NCI-H1694 treated with DMSO at 0.1 percent for 48 hours (cell line): ENCODE results near the gene ABCC8.

ENCODE experiments used
- DNase-seq: peaks from one replicate; lab custom pipeline; 2025; lab: John Stamatoyannopoulos, UW

The ABCC8 gene

DNA sequence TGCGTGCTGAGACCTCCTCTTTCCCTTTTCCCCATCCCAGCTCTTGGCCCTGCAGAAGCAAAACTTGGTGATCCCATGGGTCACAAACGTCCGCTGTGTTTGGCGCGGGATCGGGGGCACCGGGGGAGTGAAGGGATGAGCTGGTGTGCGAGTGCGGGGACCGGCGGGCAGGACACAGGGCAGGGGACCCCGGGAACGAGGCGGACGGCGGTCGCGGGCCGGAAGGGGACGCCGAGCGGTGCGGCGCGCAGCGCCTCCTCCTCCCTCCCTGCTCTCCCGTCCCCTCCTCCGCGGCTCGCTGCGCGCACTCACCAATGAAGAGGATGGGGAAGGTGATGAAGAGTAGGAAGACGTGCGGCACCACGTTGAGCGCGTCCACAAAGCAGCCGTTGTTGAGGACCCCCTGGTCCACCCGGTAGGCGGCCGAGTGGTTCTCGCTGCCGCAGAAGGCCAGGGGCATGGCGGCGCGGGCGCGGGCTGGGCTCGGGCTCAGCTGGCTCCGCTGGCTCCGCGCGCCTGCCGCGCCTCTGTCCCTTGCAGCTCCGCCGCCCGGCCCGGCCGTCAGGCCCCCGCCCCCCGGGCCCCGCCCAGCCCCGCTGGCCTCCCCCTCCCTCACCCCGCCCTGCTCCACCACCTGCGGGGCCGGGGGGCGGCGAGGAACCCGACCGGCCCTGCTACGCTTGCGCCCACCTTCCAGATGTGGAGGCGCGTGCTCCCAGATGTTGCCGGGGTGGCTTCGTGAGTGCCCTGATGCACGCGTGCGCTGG, at the start of gene ABCC8:
TSS of gene ABCC8 (minus strand) at position 529 of the 767 bp plus-strand sequence. CDS start at position 460, 69 bp downstream.
- no peak for DNase-seq

DNA sequence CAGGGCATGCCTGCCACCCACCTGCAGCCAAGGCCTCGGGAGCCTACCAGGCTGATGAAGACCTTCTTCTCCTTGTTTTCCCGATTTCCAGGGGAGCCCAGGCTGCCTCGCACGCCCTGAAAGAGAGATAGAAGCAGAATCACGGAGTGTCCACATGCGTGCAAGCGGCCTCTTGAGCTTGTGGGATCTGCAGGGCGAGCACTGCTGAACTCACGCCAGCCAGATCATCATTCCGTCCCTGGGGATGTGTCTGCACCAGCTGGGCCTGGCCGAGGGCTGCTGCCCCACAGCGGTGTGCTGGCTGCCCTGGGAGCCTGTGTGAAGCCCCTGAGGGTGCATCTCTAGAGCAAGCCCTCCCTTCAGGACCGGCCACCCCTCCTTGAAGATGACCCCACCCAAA, 49.7 kb upstream of the ABCC8 start:
- DNase-seq = no peak

DNA sequence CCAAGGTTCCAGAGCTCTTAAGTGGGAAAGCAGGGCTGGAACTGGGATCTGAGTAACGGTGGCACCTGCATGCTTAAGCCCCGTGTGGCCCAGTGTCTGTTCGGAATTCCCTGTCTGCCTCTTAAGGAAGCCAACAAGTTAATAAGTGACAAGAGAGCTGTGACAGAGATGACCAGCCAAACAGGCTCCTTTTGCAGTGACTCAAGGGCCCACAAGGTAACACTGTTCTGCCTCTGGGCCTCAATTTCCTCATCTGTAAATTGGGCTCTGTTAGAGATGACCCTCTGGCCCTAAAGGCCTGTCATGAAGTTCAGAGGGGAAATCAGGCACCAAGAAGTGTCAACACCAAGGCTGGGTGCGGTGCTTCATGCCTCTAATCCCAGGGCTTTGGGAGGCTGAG, 48.9 kb upstream of the ABCC8 start:
- DNase-seq = no peak

DNA sequence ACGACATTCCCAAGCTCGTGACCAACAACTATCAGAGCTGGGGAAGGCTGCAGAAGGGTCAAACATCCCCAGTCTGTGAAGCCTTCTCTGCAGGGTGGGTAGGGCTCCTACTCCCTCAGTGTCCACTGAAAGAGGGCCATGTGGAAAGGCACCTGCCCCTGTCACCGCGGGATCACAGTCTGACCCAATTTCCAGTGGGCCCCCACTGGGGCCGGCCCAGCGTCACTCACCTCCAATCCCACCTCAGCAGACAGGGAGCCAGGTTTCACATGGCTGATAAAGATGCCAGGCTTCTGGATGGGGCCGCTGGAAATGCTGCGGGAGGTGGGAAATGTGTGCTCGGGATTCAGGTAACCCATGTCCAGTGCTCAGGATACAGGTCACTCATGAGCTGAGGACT, 47.6 kb upstream of the ABCC8 start:
- DNase-seq = no peak

DNA sequence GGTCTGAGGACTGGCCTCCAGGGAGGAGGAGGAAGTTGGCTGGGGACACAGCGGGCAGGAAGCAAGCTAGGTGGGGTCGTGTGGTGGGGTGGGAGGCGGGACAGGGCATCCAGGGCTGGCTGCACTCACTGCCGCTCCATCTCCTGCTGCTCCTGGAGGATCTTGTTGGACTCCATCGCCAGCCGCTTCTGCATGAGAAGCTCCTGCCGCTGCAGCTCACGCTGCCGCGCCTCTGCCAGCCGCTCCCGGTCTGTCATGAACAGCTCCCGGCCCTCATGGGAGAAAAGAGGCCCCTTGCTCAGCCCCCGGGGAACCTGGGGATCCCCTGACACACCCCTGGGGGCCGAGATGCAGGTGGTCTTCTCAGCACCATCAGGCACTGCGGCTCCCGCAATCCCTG, 46.0 kb upstream of the ABCC8 start:
- no peak for DNase-seq

DNA sequence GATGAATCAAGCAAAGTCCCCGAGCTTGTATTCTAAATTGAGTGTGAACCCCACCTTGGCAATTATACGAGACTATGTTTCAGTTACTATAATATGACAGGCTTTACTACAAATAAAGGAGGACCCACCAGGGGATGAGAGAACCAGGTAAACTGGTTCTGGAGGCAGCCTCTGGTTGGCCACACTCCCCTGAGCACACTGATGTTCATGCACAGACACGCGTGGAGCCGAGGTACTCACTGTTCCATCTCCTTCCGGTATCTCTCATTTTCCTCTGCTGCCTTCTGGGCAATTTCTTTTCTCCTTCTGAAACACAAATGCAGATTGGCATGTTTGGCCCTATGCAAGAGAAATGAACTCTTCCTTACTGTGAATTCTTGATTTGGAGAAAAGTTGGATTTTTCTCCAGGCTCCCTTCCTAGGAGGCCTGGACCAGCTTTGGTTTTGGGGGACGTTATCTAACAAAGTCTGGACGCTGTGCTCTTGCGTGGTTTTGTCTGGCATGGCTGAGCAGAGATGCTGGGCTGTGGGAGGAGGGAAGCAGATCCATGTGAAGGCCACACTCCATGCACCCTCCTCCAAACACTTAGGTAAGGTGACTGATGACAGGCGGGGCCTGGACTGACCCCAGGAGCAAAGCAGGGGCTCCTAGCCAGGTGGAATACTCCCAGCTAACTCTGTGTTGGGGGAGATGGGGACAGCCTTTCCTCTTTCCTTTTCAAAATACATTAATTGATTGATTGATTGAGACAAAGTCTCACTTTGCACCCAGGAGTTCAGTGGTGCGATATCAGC, 44.7 kb upstream of the ABCC8 start:
- DNase-seq = no peak

DNA sequence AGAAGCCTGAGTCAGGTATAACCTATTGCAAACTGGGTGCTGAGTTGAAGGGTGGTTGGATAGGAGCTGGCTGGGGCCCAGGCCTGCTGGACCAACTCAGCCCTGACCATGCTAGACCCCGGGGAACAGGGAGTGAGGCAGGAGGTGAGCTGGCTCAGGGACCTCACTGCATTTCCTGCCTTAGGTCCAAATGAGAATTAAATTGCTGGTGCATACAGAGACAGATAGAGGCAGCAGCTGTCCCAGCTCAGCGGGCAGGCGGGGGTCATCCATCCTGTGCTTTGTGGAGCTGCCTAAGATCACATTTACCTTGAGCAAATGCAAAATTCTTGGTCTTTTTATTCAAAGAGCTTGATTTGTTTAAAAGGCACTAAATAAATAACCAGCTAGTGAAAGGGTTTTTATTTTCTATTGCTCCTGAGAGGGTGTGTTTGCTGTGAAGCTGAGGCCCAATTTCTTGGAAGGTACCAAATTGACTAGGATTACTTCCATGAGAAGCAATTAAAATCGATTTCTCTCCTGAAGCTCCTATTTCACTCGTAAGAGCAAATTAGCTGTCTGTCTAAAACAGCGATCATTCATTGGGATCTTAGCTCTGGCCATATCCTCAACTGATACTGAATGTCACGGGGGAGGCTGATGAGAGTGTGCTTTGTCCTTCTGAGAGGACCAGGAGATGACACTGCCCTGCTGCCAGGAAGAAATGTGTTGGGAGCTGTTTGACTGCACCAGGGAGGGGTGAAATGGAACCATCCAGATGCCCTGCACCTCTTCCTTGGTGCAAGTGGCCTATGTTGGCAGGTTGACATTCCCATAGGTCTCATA, 42.6 kb upstream of the ABCC8 start:
- no peak for DNase-seq

DNA sequence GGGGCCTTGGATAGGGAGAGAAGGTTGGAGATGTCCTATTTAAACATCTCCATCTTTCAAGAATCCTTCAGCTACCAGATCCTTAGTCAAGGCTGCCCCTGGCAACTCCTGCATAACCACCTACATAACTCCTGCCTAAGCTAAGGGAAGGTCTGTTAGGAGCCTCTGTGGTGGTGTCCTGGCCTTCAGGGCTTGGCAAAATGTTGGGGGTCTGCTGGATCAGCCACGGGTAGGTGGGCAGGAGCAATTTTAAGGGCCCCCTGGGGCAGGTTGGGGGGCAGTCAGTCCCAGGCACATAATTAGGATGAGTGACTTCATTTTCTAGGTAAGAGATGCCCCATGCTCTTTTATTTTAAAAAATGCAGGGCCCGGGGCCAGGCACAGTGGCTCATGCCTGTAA, 41.7 kb upstream of the ABCC8 start:
- no peak for DNase-seq

DNA sequence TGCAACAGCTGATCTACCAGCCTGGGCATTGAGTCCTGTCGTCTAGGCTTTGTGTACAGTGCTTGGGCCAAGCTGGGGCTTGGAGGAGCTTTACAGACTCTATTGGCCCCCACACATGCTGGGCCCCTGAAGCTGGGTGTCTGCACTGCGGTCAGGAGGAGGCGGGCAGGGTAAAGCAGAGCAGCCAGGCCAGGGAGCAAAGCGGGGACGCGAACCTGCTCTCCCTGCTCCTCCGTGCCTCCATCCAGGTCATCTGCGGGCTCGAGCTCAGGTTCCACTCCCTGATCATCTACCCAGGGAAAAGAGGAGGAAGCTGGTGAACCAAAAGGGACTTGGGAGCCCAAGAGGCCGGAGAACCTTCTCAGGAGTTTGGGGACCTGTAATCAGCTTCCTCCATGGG, 40.5 kb upstream of the ABCC8 start:
- no peak for DNase-seq

DNA sequence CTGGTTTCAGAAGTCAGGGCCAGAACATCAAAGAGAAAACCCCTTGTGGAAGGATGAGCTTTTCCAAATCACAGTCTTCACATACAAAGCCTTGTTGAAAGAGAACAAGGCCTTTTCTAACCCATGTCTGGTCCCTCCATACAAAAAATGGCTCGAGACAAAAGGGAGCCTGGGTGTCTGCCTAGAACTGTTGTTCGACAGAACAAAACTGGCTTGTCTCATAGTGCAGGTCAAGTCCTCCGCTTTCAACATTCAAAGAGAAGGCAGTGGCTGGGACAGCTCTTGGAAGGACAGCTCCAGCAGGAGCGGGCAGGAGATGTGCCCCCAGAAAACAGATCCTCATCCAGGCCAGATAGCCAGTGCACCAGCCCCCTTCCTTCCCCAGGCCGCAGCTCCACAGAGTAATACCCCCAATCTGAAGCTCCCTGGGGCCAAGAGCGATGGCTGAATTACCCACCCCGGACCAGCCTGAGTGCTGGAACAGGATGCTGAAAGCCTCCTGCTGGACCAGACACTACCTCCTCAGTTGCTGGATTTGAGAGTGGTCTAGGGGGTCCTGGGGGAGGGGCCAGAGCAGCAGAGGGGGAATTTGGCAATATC, 40.0 kb upstream of the ABCC8 start:
- no peak for DNase-seq

DNA sequence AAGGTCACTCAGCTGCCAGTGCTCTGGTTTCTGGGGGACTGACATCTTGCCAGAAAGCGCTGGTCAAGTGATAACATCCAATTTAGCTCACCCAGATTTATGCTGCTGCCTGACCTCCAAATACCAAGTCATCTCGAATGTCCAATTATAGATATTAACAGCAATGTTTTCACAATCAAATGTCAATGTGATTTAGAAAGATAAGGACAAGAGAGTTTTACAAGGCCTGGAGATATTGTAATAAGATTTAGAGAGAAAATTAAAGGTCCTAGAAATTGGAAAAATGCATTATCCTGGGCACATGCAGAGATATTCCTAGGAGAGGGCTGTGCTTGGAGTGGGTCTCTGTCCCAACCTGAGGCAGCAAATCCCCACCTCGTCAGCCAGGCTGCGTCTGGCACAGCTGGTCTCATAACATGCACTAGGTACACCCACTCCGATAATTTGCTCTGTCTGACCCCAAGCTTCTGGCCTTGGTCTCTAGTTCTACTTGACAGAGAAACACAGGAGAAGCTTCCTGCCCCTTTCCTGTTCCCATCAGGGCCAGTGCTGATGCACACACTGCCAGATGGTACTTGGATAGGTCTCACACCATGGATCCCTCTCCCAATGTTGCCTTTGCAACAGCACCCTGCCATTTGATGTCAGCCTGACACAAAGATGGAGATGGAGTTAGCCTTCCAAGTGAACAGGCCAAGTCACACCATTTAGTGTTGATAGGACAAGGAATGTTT, 39.0 kb upstream of the ABCC8 start:
- DNase-seq = no peak

DNA sequence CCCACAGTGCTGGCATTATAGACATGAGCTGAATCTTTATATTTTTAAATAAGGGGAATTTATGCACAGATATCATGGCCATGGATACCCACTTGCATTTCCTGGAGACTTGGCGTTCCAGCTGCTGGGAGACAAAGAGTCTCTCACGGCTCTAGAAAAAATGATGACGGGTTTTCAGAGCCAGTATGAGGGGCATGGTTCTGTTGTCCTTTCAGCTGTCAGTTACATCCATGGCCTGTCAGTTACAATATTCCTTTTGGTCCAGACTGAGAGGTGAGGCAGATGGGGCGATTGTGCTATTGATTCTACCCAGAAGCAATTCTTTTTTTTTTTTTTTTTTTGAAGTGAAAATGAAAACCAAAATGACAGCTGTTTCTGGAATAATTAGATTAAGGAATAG, 37.8 kb upstream of the ABCC8 start:
- no peak for DNase-seq

DNA sequence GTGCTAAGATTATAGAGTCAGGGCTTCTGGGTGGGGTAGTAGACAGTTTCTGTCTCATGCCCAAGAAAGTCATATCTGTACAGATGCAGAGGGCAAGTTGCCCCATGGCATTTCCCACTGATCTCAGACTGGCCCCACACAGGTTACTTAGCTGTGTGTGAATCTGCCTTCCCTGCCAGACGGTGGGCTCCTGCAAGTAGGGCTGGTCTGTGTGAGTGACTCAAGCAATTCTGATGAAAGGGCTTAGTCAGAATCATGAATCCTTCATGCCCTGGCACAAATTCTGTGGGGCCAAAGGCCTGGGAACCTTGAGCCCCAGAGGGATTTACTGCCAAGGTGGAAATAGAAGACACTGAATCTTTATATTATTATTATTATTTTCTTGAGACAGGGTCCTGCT, 37.2 kb upstream of the ABCC8 start:
- DNase-seq = no peak

DNA sequence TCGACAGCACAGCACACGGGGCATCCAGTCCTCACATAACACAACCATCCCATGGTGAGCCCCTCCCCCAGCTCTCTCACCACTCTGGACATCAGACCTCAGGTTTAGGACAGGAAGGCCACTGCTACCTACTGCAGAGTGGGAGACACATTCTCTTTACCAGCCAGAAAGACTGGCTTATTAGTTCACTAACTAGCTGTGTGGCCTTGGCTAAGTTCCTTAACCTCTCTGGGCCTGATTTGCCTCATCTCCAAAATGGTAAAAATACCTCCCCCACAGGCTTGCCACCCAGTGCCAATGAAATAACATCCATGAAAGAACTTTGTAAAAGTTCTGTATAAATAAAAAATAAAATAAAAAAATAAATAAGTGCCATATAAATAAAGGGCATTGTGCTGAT, 35.5 kb upstream of the ABCC8 start:
- no peak for DNase-seq

DNA sequence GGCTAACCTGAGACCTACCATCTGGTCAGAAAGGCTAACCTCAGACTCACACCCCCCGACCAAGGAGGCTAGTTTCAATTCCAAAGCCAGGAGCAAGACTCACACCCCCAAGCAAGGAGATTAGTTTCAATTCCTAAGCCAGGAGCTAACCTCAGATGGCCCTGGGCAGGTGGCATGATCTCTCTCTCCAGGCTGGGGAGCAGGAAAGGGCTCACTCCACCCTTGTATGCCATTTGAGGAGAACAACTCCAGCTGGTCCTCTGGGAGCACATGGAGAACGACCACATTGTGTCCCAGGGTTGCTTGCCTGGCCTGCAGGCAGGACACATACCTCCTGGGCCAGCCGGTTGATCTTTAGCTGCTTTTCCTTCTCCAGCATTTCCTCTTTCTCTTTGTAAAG, 34.9 kb upstream of the ABCC8 start:
- no peak for DNase-seq

DNA sequence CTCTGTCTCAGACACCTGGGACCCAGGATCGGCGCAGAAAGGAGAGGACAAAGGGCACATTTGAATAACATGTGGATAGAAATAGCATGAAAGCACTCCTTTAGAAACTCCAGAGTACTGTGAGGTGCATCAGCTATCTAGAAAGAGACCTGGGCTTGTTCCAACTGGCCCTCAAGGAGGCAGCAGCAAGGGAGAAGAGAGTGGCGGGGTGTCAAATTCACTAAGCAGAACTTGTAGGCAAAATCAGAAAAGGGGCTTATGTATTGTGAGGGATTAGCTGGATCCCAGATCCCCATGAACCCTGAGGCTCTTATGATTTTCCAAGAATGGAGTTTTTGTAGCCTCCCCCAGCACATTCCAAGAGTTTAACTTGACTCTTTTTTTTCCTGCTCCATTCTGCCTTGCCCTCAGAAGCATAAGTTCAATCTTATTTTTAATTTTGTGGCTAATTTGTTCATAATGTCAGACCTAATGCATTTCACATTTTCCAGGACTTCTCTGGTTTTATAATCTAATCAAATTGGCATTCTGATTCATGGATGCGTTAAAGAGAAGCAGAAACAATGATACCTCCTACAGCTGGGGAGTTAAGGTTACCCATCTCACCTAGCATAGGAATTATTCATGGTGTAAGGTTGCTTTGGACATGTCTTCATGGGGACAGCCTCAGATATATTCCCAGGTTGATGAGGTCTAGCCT, 34.0 kb upstream of the ABCC8 start:
- DNase-seq = no peak

DNA sequence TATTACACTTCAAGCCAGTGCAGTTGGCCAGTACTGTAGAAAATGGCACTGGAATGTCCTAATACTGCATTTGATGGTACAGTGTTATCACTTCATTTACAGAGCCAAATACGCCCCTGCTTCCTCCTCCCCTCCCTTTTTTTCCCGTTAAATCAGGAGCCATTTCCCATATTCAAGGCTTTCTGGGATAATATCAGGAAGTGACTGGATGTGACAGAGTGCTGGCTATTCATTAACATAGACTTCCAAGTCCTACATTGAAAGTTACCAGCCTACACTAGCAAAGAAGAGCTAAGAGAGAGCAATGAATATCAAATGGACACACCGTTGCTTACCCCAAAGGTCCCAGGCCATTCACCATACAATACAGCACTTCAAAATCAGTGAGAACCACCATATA, 32.1 kb upstream of the ABCC8 start:
- DNase-seq = no peak

DNA sequence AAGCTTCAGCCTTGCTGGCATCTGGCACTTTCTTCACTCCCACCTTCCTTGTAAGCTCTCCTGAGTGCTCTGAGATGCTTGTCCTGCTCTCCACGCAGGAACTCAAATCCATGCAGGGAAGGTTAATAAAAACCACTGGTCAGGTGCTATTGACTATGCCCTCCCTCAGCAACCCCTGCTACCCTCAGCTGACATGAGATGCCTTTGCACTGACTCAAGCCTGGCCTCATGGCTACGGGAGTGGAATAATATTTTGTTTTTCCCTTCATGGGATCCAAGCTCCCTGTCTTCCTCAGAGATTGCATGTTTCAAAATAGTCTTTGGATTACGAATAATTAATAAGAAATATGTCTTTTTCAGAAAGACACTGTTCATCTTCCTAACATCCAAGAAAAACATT, 31.7 kb upstream of the ABCC8 start:
- no peak for DNase-seq

DNA sequence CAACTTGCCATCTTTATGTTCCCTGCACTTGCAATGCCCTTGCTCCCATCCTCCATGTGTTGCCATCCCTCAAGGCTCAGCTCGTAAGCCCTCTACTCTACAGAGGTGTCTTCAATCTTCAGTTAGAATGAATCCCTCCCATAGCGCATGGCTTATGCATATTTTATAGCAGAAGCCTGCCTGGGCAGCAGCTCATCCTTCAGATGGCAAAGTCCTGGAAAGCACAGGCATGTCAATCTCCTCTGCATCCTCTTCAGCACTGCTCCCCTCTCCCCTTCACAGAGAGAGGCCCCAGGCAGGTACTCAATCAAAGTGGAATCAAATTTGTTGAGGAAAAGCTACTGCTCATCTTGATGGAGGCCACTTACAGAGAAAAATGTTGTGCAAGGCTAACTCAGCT, 31.1 kb upstream of the ABCC8 start:
- DNase-seq = no peak

DNA sequence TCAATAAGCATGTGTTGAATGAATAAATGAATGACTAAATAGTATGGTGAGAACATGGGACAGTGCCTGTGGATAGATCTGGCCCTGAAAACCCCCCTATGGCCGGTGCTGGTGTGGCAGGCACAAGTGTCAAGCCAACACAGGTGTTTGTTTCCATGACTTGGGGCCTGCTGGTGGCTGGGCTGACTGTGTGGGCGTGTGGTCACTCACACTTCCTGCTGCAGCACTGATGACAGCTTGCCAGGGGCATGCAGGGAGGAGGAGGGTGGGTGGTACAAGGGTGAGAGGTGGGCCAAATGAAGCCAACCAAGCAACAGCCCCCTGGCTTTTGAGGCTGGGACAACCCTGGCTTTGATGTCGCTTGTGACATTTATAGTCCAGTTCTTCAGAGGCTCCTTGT, 30.3 kb upstream of the ABCC8 start:
- DNase-seq = no peak

DNA sequence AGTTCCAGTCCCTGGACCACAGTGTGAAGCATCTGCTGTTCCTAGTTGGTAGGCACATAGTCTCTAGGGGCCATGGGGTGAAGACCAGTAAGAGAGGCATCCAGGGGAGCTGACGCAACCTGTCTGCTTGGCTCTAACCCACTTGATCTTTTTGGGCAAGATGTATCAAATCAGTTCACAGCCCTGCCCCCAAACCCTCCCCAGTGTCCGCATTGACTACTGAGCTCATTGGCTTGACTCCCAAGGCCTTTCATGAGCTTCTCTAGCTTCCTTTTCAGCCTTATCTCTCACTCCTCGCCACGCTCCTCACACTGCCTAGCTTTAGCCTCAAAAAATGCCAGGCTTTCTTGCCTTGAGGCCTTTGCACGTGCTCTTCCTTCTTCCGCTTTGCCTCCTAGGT, 29.7 kb upstream of the ABCC8 start:
- no peak for DNase-seq
